HTERT RPE-1 (cell line): ENCODE measurements around the gene INVS.
"Not testable (repeated sequence)": the region's sequence is repeated elsewhere in the genome, so short reads cannot be mapped to it uniquely, and the experiment has no call there.

ENCODE experiments used
- in situ Hi-C: fragments of 300-500 bp; cut with MboI; formaldehyde crosslinking; loops from 4 replicates; pipeline ENCODE4 v1.14.3; 2020; ENCODE audit warnings: low sequenced_read_pairs

INVS gene

GRCh38 chr9:100191264-100191663 is 92.2 kb downstream of the INVS start:
- in situ Hi-C loops: no loop called here

GRCh38 chr9:100193078-100193477 is 94.0 kb downstream of the INVS start:
- in situ Hi-C loops: no loop called here

DNA sequence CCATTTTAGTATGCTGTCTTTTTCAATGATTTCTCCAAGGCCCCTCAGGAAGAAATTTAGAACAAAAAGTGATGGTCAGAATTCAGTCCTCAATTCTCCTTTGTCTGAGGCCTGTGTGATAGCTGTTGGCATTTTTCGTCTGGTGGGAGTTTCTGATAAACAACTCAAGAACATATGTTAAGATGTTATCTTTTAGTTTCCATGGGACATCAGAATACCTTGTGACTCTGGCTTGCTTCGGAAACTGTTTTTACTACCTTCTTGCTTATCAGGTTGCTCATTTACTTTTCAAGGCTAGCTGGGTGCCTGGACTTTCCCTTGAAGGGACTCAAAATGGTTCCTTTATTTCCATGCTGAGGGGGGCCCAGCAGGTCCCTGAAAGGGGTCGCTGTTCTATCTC is 97.2 kb downstream of the INVS start:
- in situ Hi-C loops: no loop called here

GRCh38 chr9:100196828-100197227 is 97.8 kb downstream of the INVS start:
- in situ Hi-C loops: no loop called here

DNA sequence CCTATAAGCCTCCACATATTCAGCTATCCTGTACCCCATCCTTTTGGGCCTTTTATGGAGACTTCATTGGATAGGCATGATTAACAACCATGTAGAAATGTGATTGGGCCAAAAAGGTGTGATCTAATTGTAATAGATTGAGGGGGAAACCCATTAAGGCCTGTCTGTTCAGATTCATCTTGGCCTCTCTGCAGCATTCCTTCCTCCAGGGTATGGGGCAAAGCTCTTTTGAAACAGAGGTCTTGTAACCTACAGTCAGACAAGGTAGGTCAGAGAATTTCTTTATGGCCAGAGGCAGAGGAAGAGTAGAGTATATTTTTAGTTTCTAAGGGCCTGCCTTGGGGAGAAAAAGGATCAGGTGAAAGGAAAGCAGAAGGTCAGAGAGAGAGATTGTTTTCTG is 98.5 kb downstream of the INVS start:
- in situ Hi-C loops: no loop called here

DNA sequence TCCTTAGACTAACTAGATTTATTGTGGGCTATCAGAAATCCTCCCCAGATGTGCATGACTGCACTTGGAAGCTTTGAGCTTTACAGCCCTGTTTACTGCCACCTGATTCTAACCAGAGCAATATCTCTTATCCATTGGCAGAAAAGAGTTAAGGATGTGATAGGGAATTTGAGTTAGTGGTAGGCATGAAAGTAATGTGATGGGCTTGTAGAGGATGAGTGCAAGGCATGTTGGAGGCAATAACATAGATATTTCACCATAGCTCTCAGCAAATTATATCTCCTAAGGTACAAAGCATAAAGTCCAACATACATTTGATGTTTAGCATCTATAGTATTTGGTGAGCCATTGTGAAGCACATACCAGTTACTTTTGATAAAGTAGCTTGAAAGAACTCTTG is 103.8 kb downstream of the INVS start:
- in situ Hi-C loops: no loop called here

DNA sequence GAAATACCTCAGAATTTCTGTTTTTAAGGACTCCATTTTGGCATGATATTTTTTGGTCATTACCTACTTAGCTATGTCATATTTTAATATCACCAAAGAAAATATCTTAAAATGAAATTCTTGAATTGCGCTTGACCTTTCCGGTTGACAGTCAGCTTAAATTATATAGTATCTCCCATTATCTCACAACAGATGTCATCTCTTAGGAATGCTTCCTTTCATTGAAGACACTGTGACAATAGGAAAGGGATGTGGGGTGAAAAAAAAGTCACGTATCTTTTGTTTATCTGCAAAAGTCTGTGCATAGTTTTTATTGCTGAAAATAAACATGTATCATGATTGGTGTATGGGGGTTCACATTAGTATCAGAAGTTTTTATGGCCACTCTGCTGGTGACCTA is 105.8 kb downstream of the INVS start:
- in situ Hi-C loops: no loop called here

DNA sequence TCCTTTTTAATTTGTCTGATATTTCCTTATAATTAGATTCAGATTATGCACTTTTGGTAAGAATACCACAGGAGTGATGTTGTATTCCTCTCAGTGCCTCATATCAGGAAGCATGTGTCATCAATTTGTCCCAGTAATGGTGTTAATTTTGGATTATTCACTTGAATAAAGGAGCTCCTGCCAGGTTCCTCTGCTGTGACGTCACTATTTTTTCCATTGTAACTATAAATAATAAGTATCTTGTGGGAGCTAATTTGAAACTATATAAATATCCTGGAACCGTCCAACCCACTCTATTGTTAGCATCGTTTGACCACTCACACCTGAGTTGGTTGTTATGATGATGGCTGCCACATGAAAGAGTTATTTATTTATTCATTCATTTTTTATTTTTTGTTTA is 107.9 kb downstream of the INVS start:
- in situ Hi-C loops: no loop called here

- in situ Hi-C loops: no loop called here
Measured at GRCh38 chr9:100208673-100209072, 109.6 kb downstream of the INVS start.

DNA sequence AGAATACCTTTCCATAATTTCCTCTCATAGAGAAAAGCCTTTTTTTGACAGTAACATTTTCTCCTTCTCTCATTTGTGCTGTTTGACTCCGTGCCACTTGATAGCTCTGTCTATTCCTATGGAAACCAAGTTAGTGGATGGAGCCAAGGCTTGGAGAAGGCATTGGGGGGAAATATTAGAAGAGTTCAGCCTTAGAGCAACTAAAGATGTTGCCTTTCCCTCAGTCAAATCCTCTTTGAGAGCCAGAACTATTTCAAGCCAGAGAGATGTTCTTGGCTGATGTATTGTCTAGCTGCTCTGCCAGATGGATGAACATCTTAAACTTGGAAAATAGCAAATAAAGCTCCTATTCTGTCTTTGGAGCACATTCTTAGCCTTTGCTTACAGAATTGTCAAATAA is 112.4 kb downstream of the INVS start:
- in situ Hi-C loops: no loop called here

DNA sequence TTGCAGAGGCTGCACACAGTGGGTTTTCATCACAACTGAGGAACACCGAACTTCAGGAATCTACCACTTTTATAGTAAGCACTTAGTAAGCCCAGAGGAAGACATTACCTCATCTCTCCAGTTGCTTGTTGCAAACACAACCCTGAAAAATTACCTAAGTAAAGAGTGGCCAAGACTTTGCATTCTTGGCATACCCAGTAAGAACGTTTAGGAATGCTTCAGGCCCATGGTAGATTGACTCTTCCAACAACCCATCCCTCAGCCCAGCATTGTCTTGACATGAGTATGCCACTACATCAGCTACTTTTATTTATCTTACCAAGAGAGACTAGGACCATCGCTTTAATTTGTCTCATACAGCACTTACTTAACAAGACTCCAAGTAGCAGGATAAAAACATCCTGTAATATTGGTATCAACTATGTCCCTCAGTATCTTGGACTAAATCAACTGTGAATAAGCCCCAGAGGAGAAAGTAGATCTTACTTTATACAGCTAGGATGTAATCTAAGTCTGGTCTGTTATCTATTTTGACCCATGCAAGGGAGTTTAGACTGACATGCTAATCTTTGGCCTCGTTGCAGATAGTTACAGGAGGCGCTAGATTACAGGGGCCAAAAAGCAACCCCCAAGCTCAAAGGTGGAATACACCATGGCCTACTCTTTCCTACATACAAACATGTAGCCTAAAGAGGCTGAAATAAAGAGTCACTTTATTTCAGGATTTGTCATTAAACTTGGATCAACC is 114.9 kb downstream of the INVS start:
- in situ Hi-C loops: no loop called here

- in situ Hi-C loops: no loop called here
Measured at GRCh38 chr9:100216178-100216787, 117.2 kb downstream of the INVS start.

DNA sequence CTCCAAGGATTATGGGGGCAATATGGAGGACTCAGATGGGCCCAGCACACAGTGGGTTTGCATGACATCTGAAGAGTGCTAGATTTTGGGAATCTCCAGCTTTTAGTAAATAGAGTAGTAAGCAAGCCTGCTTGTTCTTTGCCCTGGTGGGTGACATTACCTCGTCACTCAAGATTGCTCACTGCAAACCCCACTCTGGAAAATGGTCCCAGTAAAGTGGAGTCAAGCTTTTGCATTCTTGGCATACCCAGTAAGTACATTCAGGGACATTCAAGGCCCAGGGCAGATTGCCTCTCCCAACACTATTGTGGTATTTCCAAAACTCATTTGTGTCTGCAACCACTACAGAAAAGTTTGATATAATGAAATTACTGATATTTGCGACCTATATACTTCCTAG is 118.5 kb downstream of the INVS start:
- in situ Hi-C loops: no loop called here

DNA sequence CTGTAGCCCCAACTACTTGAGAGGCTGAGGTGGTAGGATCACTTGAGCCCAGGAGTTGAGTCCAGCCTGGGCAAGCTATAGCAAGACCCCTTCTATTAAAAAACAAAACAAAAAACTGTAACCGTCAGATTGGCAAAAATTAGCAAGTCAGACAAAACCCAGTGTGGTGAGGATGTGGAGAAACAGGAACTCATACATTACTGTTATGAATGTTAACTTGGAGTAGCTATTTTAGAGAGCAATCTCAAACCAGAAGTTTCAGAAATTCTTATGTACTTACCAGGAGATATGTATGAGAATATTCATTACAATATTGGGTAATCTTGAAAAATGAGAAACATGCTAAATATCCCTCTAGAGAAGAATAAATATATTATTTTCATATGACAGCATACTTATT is 120.3 kb downstream of the INVS start:
- in situ Hi-C loops: no loop called here

- in situ Hi-C loops: no loop called here
Measured at GRCh38 chr9:100220936-100221335, 121.9 kb downstream of the INVS start.

GRCh38 chr9:100221538-100221937 is 122.5 kb downstream of the INVS start:
- in situ Hi-C loops: no loop called here

- in situ Hi-C loops: no loop called here
Measured at GRCh38 chr9:100222674-100223073, 123.6 kb downstream of the INVS start.

DNA sequence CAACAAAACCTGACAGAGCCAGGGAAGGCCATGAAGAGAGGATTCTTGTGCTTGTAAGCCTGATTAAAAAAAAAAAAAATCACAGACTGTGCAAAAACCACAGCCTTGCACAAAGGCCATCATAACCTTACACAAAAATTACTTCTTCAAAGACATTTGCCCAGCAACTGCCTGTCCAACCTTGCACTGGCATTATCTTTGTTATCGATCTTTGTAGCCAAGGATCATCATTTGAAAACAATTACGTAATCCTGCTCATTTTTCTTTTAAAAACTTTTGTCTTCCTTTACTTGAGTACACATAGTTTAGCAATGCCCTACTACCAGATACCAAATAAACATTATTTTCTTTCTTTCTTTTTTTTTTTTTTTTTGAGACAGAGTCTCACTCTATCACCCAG is 128.6 kb downstream of the INVS start:
- in situ Hi-C loops: no loop called here

- in situ Hi-C loops: no loop called here
Measured at GRCh38 chr9:100228352-100228869, 129.4 kb downstream of the INVS start.

- in situ Hi-C loops: no loop called here
Measured at GRCh38 chr9:100229136-100229535, 130.1 kb downstream of the INVS start.

- in situ Hi-C loops: no loop called here
Measured at GRCh38 chr9:100229561-100229960, 130.5 kb downstream of the INVS start.

DNA sequence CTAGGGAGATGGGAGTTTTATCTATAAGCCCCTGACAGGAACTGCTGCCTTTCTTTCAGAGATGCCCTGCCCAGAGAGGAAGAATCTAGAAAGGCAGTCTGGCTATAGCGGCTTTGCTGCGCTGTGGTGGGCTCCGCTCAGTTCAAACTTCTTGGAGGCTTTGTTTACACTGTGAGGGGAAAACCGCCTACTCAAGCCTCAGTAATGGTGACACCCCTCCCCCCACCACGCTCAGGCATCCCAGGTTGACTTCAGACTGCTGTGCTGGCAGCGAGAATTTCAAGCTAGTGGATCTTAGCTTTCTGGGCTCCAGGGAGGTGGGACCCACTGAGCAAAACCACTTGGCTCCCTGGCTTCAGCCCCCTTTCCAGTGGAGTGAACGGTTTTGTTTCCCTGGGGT is 137.9 kb downstream of the INVS start:
- in situ Hi-C loops: not testable (repeated sequence)

DNA sequence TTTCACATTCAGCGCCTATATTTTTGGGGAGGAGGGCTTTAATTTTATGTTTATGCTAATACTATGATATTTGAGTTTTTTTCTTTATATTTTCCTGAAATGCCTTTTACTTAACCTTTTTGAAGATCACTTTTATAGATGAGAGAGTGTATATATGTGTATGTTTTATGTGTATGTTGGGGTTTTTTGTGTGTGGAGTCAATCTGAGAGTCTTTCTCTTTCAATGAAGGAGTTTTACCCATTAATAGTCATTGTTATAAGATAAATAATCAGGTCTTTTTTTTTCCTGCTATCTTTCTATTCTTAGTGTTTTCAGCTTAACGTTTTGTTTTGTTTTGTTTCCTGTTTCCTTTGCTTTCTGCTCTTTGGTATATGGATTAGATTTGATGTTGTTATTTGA is 141.5 kb downstream of the INVS start:
- in situ Hi-C loops: no loop called here
